ENCODE results near the gene NPIPB8. TPM values are rescaled to one million over a fixed set of nuclear protein-coding genes. Genes with fewer than 3 reads are reported as not detected.
"Not testable (repeated sequence)": the region's sequence is repeated elsewhere in the genome, so short reads cannot be mapped to it uniquely, and the experiment has no call there.

Gene NPIPB8
- not detected for polyA plus RNA-seq (2012; ENCODE audit: insufficient read depth, insufficient read length)

DNA sequence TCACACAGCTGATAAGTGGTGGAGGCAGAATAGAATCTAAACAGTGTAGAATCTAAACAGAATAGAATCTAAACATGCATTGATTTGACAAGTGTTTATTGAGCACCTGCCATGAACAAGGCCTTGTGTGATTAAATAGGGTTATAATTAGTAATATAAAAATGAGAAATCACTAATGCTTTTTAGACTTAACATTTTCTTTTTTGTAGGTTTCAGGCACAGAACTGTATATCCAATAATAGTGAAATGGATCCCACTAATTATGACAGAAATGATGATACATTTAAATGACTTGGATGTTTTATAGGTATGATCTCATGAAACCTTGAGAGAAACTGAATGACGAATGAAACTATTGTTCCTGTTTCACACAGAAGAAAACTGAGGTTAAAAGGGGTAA is at the start of gene NPIPB8:
Gene NPIPB8, plus strand, starts transcription at position 301 of the 400 bp plus-strand sequence. CDS start 296 bp downstream, outside the sequence.
- H3K4me3 ChIP-seq (ENCODE audit: low read length); DNase-seq (ENCODE audit: low read depth, low spot score): not testable (repeated sequence)

DNA sequence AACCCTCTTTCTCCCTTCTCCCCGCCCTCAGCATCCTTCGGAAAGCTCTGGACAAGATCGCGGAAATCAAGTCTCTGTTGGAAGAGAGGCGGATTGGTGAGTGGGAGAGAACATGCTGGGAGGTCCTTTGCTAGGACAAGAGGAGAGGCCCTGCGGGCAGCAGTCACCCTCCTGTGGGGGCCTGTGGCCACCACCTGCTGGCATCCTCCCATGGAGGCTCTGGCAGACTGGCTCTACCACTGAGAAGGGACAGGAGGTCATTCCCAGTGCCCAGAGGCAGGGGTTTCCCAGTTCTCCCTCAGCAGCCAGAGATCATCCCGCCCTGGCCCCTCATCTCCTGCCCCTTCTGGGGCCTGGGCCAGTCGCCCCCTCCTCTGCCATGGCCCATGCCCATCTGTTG is 48.8 kb upstream of the NPIPB8 start:
- no peak overlapping the region for H3K4me3 ChIP-seq (ENCODE audit: low read length)
- no peak for DNase-seq (ENCODE audit: low read depth, low spot score)

- no peak for DNase-seq (ENCODE audit: low read depth, low spot score)
- H3K4me3 ChIP-seq (ENCODE audit: low read length) = no peak overlapping the region
These were observed 47.9 kb upstream of the NPIPB8 start for GRCh38 chr16:28589930-28590329.

DNA sequence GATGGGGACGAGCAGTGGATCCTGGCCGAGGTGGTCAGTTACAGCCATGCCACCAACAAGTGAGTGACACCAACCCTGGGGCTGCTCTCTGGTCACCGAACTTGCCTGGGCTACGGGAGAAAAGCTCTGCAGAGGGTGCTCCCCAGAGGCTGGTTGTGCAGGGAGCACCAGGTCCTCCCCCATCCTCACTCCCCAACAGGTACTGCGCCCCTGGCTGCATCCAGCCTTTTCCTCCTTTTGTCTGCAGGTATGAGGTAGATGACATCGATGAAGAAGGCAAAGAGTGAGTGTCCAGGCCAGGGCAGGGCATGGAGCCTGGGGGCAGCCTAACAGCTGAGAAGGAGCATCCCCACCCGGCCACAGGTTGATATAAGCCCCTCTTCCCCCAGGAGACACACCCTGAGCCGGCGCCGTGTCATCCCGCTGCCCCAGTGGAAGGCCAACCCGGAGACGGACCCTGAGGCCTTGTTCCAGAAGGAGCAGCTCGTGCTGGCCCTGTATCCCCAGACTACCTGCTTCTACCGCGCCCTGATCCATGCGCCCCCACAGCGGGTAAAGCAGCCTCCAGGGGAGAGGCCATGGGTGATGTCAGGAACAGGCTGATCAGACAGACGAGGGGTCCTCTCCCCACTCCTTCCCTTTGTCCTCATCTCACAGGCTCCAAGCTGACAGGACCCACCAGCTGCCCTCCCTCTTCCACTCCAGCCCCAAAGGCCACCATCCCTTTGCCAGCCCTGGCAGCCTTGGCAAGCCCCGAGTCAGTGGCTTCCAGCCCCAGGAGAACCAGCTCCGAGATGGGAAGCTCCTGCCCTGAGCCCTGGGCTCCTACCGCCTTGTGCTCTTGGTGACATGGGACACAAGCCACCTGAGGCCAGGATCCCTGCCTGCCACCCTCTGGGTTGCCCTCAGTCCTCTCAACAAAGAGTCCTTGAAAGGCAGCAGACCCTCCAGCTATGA is 47.2 kb upstream of the NPIPB8 start:
- no peak overlapping the region for H3K4me3 ChIP-seq (ENCODE audit: low read length)
- DNase-seq (ENCODE audit: low read depth, low spot score) = no peak

DNA sequence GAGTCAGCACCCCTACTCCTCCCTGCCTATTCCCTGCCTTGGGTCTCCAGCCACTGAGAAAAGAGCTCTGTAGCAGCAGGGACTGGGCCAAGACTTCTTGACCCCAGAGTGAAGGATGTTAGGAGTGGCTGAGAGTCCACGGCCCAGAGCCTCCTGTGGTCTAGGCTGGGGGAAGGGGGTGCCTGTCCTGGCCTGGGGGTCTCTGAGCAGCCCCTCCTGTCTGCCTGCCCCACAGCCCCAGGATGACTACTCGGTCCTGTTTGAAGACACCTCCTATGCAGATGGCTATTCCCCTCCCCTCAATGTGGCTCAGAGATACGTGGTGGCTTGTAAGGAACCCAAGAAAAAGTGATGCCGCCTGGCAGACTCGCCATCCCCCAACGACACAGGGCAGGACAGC is 46.5 kb upstream of the NPIPB8 start:
- H3K4me3 ChIP-seq (ENCODE audit: low read length) = no peak overlapping the region
- no peak for DNase-seq (ENCODE audit: low read depth, low spot score)

DNA sequence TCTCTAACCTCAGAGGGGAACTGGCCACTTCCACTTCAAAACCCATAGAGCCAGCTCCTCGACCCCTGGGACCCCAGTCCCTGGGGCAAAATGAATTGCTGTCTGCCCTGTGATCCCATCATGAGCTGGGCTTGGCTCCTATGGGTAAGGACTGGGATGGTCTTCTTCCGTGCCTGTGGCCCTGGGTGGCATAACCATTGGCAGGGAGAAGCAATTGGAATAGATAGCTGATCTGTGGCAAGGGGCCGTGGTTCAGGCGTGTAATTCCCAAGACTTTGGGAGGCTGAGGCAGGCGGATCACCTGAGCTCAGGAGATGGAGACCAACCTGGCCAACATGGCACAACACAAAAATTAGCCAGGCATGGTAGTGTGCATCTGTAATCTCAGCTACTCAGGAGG is 45.4 kb upstream of the NPIPB8 start:
- H3K4me3 ChIP-seq (ENCODE audit: low read length) = no peak overlapping the region
- DNase-seq (ENCODE audit: low read depth, low spot score) = no peak

DNA sequence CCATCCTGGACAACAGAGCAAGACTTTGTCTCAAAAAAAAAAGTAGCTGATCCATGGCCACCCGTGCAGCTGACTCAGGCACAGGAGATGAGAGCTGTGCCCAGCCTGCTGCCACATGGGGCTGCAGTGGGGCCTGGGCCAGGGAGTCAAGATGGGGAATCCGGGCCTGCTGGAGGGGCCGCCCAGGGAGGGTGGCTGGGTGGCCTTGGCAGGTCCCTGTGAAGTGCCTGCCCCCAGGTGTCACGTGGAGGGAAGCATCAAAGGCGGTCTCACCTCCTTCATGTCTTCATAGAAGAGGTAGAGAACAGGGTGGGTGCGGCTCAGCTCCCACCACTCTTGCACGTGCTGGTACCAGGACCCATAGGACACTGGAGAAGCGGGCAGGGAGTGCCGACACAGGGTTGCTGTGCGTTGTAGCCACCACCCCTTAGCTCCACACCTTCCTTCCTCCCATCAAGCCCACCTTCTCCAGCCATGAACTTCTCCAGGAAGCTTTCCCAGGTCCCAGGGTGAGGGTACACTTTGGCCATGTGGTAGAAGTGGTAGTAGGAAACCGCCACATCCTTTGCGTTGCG is 44.8 kb upstream of the NPIPB8 start:
- no peak overlapping the region for H3K4me3 ChIP-seq (ENCODE audit: low read length)
- DNase-seq (ENCODE audit: low read depth, low spot score) = no peak

- not testable (repeated sequence) for DNase-seq (ENCODE audit: low read depth, low spot score); H3K4me3 ChIP-seq (ENCODE audit: low read length)
These were observed 42.4 kb upstream of the NPIPB8 start for GRCh38 chr16:28595451-28595850.

GRCh38 chr16:28596115-28596630 is 41.7 kb upstream of the NPIPB8 start:
- no peak overlapping the region for H3K4me3 ChIP-seq (ENCODE audit: low read length)
- DNase-seq (ENCODE audit: low read depth, low spot score) = no peak

GRCh38 chr16:28596840-28597691 is 40.8 kb upstream of the NPIPB8 start, which contains the start of gene SULT1A2:
Gene SULT1A2 (minus strand): TSS chr16:28597050. CDS start chr16:28595930, 1,120 bp downstream.
- no peak within 1 kb of the TSS for H3K4me3 ChIP-seq (ENCODE audit: low read length)
- DNase-seq (ENCODE audit: low read depth, low spot score) = no peak

- no peak overlapping the region for H3K4me3 ChIP-seq (ENCODE audit: low read length)
- DNase-seq (ENCODE audit: low read depth, low spot score) = peak; percentile 60
These were observed 40.1 kb upstream of the NPIPB8 start for GRCh38 chr16:28597692-28598261.

DNA sequence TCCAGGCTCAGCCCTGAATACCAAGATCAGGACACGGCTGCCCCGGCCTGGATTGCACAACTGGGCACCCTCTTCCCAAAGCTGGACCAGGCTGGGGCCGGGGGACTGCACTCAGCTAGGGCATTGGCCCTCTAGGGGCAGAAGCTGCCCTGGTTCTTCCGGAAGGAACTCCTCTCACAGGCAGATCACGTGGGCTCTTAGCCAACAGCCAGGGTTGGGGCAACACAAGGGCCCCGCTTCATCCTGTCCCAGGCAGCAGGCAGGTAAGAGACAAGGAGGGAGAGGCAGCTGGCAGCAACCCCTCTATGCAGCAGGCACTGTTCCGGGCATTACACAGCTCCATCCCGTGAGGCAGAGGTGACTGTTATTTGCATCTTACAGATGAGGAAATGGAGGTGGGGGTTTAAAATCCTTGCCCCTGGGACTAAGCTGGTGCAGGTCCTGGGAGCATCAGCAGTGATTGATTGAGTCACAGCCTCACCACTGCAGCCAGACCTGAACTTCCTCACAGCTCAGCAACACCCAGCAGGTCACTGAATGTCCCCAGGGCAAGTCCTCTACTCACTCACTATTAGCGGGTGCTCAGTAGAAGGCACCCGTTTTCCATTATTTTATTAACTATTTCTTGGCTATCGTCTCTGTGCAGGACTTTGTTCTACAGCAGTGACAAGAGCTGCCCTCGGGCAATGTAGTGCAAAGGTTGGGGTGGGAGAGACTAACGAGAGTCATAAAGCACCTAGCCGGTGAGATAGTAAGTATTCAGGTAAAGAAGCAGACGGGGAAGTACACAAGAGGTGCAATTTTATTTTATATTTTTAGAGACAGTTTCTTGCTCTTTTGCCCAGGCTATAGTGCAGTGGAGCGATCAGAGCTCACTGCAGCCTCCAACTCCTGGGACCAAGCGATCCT is 38.2 kb upstream of the NPIPB8 start:
- DNase-seq (ENCODE audit: low read depth, low spot score); H3K4me3 ChIP-seq (ENCODE audit: low read length): not testable (repeated sequence)

DNA sequence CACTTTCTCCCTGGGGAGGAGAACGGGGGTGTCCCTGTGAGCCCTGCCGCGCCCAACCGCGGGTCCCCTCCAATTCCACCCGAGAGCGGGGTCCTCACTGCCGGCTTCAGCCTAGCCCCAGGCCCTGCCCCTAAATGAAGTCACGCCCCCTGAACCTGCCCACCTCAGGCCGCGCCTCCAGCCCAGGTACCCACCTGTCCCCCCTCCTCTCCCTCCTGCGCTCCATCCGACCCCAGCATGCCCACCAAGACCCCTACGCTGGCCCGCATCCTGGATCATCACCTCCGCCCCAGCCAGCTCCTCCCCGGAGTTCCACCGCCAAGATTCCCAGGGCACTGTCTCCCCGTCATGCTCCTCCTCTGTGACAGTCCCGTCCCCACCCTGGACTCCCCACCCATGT is 36.9 kb upstream of the NPIPB8 start:
- not testable (repeated sequence) for DNase-seq (ENCODE audit: low read depth, low spot score); H3K4me3 ChIP-seq (ENCODE audit: low read length)

DNA sequence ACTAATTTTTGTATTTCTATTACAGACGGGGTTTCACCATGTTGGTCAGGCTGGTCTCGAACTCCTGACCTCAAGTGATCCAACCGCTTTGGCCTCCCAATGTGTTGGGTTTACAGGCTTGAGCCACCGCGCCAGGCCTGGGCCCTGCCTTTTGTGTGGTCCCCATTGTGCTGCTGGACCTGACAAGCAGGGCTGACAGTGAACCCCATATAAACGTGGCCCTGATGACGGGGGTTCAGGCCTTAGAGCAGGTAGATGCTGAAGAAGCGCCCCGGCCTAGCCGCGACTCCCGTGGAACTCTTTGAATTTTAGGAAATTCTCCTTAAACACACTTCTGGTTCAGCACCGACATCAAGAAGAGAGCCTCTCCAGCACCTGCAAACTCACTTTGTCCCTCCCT is 36.3 kb upstream of the NPIPB8 start:
- DNase-seq (ENCODE audit: low read depth, low spot score); H3K4me3 ChIP-seq (ENCODE audit: low read length): not testable (repeated sequence)

DNA sequence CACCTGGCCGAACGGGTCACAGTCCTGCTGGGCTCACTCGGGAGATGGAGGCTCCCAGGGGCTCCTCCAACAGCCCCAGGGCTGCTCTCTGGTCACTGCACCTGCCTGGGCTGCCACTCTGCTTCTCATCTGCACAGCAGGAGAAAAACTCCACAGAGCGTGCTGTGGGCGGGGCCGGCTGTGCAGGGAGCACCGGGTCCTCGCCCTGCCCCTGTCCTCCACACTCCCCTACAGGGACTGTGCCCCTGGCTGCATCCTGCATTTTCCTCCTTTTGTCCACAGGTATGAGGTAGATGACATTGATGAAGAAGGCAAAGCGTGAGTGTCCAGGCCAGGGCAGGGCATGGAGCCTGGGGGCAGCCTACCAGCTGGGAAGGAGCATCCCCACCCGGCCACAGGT is 35.8 kb upstream of the NPIPB8 start:
- not testable (repeated sequence) for H3K4me3 ChIP-seq (ENCODE audit: low read length); DNase-seq (ENCODE audit: low read depth, low spot score)

- no peak overlapping the region for H3K4me3 ChIP-seq (ENCODE audit: low read length)
- no peak for DNase-seq (ENCODE audit: low read depth, low spot score)
These were observed 35.3 kb upstream of the NPIPB8 start for GRCh38 chr16:28602529-28602928.

GRCh38 chr16:28603381-28604185 is 34.3 kb upstream of the NPIPB8 start:
- no peak for DNase-seq (ENCODE audit: low read depth, low spot score)
- H3K4me3 ChIP-seq (ENCODE audit: low read length) = no peak overlapping the region
